ENCODE data around the gene ATP9A.

Gene ATP9A

DNA sequence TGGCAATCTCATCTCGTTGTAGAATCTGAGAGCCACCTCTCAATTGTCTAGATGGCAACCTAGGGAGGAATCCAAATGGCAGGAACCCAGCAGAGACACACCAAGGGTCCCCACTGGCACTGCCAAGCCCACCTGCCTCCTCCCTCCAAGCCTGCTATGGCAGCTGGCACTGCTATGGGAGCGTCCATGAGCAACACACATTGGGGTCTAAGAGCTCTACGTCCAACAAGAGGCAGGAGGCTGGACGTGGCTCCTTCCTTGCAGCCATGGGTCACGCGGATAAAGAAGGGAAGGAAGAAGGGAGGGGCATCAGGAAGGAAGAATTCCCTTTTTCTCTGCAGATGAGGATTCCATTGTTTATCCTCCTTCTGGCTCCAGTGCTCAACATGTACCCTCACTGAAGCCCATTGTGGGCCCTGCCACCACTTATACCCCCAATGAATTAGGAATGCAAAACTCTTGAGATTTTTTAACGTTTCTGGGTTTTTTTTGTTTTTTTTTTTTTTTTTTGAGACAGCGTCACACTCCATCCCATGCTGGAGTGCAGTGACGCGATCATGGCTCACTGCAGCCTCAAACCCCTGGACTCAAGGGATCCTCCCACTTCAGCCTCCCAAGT lies 17.3 kb downstream of the ATP9A start:
- Histone ChIP-seq H2AK5ac (ENCODE audit: low read depth, low read length) (no peak overlapping the region), H3K79me1 (ENCODE audit: low read depth, low read length) (no peaks in the 10 kb centered on the region), H3K4me2 (ENCODE audit: insufficient read depth, low read length, poor library complexity, severe bottlenecking) (no peak overlapping the region), H2BK15ac (ENCODE audit: low read length) (no peak overlapping the region), H3K27ac (replicated peaks; ENCODE audit: low read length) (no peak overlapping the region), H3K27me3 (ENCODE audit: control insufficient read depth in 3 of 3, insufficient read depth in 3 of 3, low read depth in 1 of 3, low read length in 3 of 3) (no peaks in the 10 kb centered on the region), H3K4ac (ENCODE audit: low read length) (no peak overlapping the region), H4K8ac (ENCODE audit: low read depth, low read length) (peak overlapping the region; percentile 20), H2BK12ac (ENCODE audit: low read length) (no peak overlapping the region), H2AFZ (ENCODE audit: low read length) (no peak overlapping the region), H3K14ac (ENCODE audit: low read length) (no peak overlapping the region), H4K91ac (ENCODE audit: low read depth, low read length, poor library complexity) (no peak overlapping the region), H3K36me3 (replicated peaks in 1 of 2; ENCODE audit: control insufficient read depth in 2 of 2, insufficient read depth in 2 of 2, low read length in 2 of 2) (no peaks in the 10 kb centered on the region), H3K23ac (ENCODE audit: low read depth, low read length, poor library complexity) (no peak overlapping the region), H2BK120ac (ENCODE audit: low read depth, low read length) (no peak overlapping the region), H3K4me3 (ENCODE audit: low read length in 2 of 2) (no peak overlapping the region), H3K4me1 (ENCODE audit: control insufficient read depth in 2 of 2, insufficient read depth in 1 of 2, low read depth in 1 of 2, low read length in 2 of 2) (peaks cover 0 to 5% of the 10 kb centered on the region in 2 donors), H3K9ac (ENCODE audit: low read depth, low read length, poor library complexity) (no peak overlapping the region), H2BK5ac (ENCODE audit: low read length) (no peak overlapping the region), H3K18ac (ENCODE audit: low read length) (peak overlapping the region; percentile 1), H3K9me3 (replicated peaks in 1 of 2; ENCODE audit: control insufficient read depth in 2 of 2, insufficient read depth in 1 of 2, low read depth in 1 of 2, low read length in 2 of 2) (no peaks in the 10 kb centered on the region)
- WGBS, 2 donors (ENCODE audit: extremely low coverage in 2 of 2, insufficient read length in 2 of 2, insufficient replicate concordance in 1 of 2), result no CpG with 5 or more reads among the region's 10 CpGs
- DNase-seq (ENCODE audit: low spot score), result no peak

DNA sequence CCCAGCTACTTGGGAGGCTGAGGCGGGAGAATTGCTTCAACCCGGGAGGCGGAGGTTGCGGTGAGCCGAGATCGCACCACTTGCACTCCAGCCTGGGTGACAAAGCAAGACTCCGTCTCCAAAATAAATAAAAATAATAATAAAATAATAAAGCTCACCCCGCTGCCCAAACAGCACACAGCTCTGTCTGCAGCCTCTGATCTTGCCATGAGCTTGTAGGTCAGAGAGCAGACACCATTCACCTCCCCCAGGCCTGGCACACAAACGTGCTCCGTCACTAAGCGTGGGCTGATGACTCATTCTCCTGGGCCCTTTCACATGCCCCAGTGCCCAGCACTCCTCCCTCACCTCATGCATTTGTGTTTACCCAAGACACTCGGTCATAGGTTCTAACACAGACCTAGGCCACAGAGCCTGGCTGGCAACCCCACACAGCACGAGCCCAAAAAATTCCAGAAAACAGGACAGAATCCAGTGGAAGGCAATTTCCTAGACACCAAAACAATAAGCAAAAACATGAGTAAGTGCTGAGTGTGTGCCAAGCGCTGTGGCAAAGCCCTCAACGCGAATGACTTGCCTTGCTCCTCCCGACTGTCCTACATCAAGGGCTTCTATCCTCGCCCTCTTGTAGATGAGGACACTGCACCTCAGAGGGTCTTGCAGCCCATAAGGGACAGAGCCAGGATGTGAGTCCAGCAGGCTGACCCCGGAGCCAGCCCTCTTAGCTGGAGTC lies 18.0 kb downstream of the ATP9A start:
- Histone ChIP-seq H2AK5ac (ENCODE audit: low read depth, low read length) (no peak overlapping the region), H3K4ac (ENCODE audit: low read length) (no peak overlapping the region), H3K18ac (ENCODE audit: low read length) (no peak overlapping the region), H3K79me1 (ENCODE audit: low read depth, low read length) (no peaks in the 10 kb centered on the region), H3K14ac (ENCODE audit: low read length) (no peak overlapping the region), H3K36me3 (replicated peaks in 1 of 2; ENCODE audit: control insufficient read depth in 2 of 2, insufficient read depth in 2 of 2, low read length in 2 of 2) (no peaks in the 10 kb centered on the region), H2BK5ac (ENCODE audit: low read length) (no peak overlapping the region), H2BK120ac (ENCODE audit: low read depth, low read length) (no peak overlapping the region), H2BK12ac (ENCODE audit: low read length) (no peak overlapping the region), H3K27me3 (ENCODE audit: control insufficient read depth in 3 of 3, insufficient read depth in 3 of 3, low read depth in 1 of 3, low read length in 3 of 3) (no peaks in the 10 kb centered on the region), H3K4me3 (ENCODE audit: low read length in 2 of 2) (no peak overlapping the region), H2BK15ac (ENCODE audit: low read length) (no peak overlapping the region), H4K8ac (ENCODE audit: low read depth, low read length) (no peak overlapping the region), H4K91ac (ENCODE audit: low read depth, low read length, poor library complexity) (no peak overlapping the region), H3K9me3 (replicated peaks in 1 of 2; ENCODE audit: control insufficient read depth in 2 of 2, insufficient read depth in 1 of 2, low read depth in 1 of 2, low read length in 2 of 2) (no peaks in the 10 kb centered on the region), H3K9ac (ENCODE audit: low read depth, low read length, poor library complexity) (no peak overlapping the region), H3K4me2 (ENCODE audit: insufficient read depth, low read length, poor library complexity, severe bottlenecking) (no peak overlapping the region), H3K27ac (replicated peaks; ENCODE audit: low read length) (no peak overlapping the region), H2AFZ (ENCODE audit: low read length) (no peak overlapping the region), H3K4me1 (ENCODE audit: control insufficient read depth in 2 of 2, insufficient read depth in 1 of 2, low read depth in 1 of 2, low read length in 2 of 2) (peaks cover 0 to 5% of the 10 kb centered on the region in 2 donors), H3K23ac (ENCODE audit: low read depth, low read length, poor library complexity) (no peak overlapping the region)
- DNase-seq (ENCODE audit: low spot score), result no peak
- no CpG with 5 or more reads among the region's 19 CpGs for WGBS, 2 donors (ENCODE audit: extremely low coverage in 2 of 2, insufficient read length in 2 of 2, insufficient replicate concordance in 1 of 2)

DNA sequence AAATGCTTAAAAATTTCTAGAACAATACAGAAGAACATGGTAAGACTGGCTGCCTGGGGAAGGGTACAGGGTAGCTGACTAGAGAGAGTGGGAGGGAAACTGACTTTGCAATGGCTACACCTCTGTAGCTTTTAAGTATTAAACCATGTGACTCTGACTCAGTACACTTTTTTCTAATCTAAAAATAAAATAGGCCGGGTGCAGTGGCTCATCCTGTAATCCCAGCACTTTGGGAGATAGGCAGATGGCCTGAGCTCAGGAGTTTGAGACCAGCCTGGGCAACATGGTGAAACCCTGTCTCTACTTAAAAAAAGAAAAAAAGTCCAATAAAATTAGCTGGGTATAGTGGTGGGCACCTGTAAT lies 18.5 kb downstream of the ATP9A start:
- H3K79me1 ChIP-seq (ENCODE audit: low read depth, low read length), result no peaks in the 10 kb centered on the region
- WGBS, 2 donors (ENCODE audit: extremely low coverage in 2 of 2, insufficient read length in 2 of 2, insufficient replicate concordance in 1 of 2), result no CpG with 5 or more reads among the region's 1 CpG

DNA sequence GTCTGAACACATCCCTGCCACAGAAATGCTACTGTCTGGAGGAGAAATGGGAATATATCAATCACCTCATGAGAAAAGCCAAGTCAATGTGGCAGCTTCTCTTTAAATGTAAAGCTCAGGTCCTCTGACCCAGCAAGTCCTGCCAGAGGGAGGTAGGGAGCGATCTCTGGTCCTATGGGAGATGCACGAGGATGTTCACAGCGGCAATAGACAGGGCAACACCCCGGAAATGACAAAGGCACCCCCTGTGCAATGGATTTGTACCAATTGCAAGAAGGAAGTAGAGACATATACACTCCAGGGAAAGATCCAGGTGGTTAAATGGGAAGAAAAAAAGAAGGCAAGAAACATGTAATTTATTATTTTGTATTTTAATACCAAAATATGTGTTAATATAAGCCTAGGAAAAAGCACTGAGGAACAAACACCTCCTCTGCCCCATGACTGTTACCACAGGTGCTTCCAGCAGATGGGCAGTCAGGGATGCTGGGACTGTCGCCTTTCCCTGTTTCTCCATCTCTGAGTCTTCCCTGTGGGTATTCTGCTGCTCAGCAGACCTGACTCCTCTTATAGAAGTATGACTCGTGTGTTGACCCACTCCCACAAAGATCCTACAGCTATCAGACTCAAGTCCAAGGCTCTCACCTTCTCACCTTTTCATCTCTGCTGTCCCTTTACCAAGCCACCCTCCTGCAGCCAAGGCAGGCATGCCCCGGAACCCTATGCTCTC lies 20.8 kb downstream of the ATP9A start:
- Histone ChIP-seq H4K91ac (ENCODE audit: low read depth, low read length, poor library complexity) (no peak overlapping the region), H2BK120ac (ENCODE audit: low read depth, low read length) (no peak overlapping the region), H3K4me2 (ENCODE audit: insufficient read depth, low read length, poor library complexity, severe bottlenecking) (no peak overlapping the region), H3K36me3 (replicated peaks in 1 of 2; ENCODE audit: control insufficient read depth in 2 of 2, insufficient read depth in 2 of 2, low read length in 2 of 2) (no peaks in the 10 kb centered on the region), H2AK5ac (ENCODE audit: low read depth, low read length) (no peak overlapping the region), H3K23ac (ENCODE audit: low read depth, low read length, poor library complexity) (no peak overlapping the region), H3K14ac (ENCODE audit: low read length) (no peak overlapping the region), H3K18ac (ENCODE audit: low read length) (no peak overlapping the region), H3K9ac (ENCODE audit: low read depth, low read length, poor library complexity) (no peak overlapping the region), H3K27ac (replicated peaks; ENCODE audit: low read length) (no peak overlapping the region), H3K27me3 (ENCODE audit: control insufficient read depth in 3 of 3, insufficient read depth in 3 of 3, low read depth in 1 of 3, low read length in 3 of 3) (no peaks in the 10 kb centered on the region), H3K4me3 (ENCODE audit: low read length in 2 of 2) (no peak overlapping the region), H2BK5ac (ENCODE audit: low read length) (no peak overlapping the region), H2BK15ac (ENCODE audit: low read length) (no peak overlapping the region), H2AFZ (ENCODE audit: low read length) (no peak overlapping the region), H2BK12ac (ENCODE audit: low read length) (no peak overlapping the region), H4K8ac (ENCODE audit: low read depth, low read length) (no peak overlapping the region), H3K4ac (ENCODE audit: low read length) (no peak overlapping the region), H3K4me1 (ENCODE audit: control insufficient read depth in 2 of 2, insufficient read depth in 1 of 2, low read depth in 1 of 2, low read length in 2 of 2) (peaks cover 0 to 5% of the 10 kb centered on the region in 2 donors), H3K9me3 (replicated peaks in 1 of 2; ENCODE audit: control insufficient read depth in 2 of 2, insufficient read depth in 1 of 2, low read depth in 1 of 2, low read length in 2 of 2) (no peaks in the 10 kb centered on the region), H3K79me1 (ENCODE audit: low read depth, low read length) (no peaks in the 10 kb centered on the region)
- WGBS, 2 donors (ENCODE audit: extremely low coverage in 2 of 2, insufficient read length in 2 of 2, insufficient replicate concordance in 1 of 2), result no CpG with 5 or more reads among the region's 7 CpGs
- DNase-seq (ENCODE audit: low spot score), result no peak

More for the DNA sequence above, 18.5 kb downstream of the ATP9A start:
- no peak overlapping the region for H3K18ac ChIP-seq (ENCODE audit: low read length)
- H4K8ac ChIP-seq (ENCODE audit: low read depth, low read length), result no peak overlapping the region
- no peak overlapping the region for H3K27ac ChIP-seq (replicated peaks; ENCODE audit: low read length)
- H3K9me3 ChIP-seq (replicated peaks in 1 of 2; ENCODE audit: control insufficient read depth in 2 of 2, insufficient read depth in 1 of 2, low read depth in 1 of 2, low read length in 2 of 2), result no peaks in the 10 kb centered on the region
- no peaks in the 10 kb centered on the region for H3K27me3 ChIP-seq (ENCODE audit: control insufficient read depth in 3 of 3, insufficient read depth in 3 of 3, low read depth in 1 of 3, low read length in 3 of 3)
- no peak overlapping the region for H3K23ac ChIP-seq (ENCODE audit: low read depth, low read length, poor library complexity)
- H3K4me1 ChIP-seq (ENCODE audit: control insufficient read depth in 2 of 2, insufficient read depth in 1 of 2, low read depth in 1 of 2, low read length in 2 of 2), result peaks cover 0 to 5% of the 10 kb centered on the region in 2 donors
- H3K4ac ChIP-seq (ENCODE audit: low read length), result no peak overlapping the region
- no peak overlapping the region for H2AFZ ChIP-seq (ENCODE audit: low read length)
- no peak overlapping the region for H2BK120ac ChIP-seq (ENCODE audit: low read depth, low read length)
- DNase-seq (ENCODE audit: low spot score), result no peak
- H3K9ac ChIP-seq (ENCODE audit: low read depth, low read length, poor library complexity), result no peak overlapping the region
- no peak overlapping the region for H2BK12ac ChIP-seq (ENCODE audit: low read length)
- H2AK5ac ChIP-seq (ENCODE audit: low read depth, low read length), result no peak overlapping the region
- no peak overlapping the region for H3K4me2 ChIP-seq (ENCODE audit: insufficient read depth, low read length, poor library complexity, severe bottlenecking)
- H3K36me3 ChIP-seq (replicated peaks in 1 of 2; ENCODE audit: control insufficient read depth in 2 of 2, insufficient read depth in 2 of 2, low read length in 2 of 2), result no peaks in the 10 kb centered on the region
- H4K91ac ChIP-seq (ENCODE audit: low read depth, low read length, poor library complexity), result no peak overlapping the region
- no peak overlapping the region for H3K4me3 ChIP-seq (ENCODE audit: low read length in 2 of 2)
- H2BK5ac ChIP-seq (ENCODE audit: low read length), result no peak overlapping the region
- H2BK15ac ChIP-seq (ENCODE audit: low read length), result no peak overlapping the region
- no peak overlapping the region for H3K14ac ChIP-seq (ENCODE audit: low read length)
